Adrenal gland (tissue), 12 donors: ENCODE measurements around the gene AFP. TPM values are rescaled to one million over a fixed set of nuclear protein-coding genes. Genes with fewer than 3 reads are reported as not detected.

Experiments used
- DNase-seq, 7 donors: peaks; one replicate each; pipeline ENCODE4 v3.0.0-alpha.2; 2019 to 2020
- H3K27ac ChIP-seq, 5 donors: fragments of 200-600 bp; sonication (generic) in 4 of 5; 1 replicate in 3 of 5; 2 replicates in 2 of 5; pipeline versions ENCODE4 v1.5.1 to v1.8.0; 2016 to 2020; ENCODE audit warnings: mild to moderate bottlenecking in 1 of 5
- H3K27me3 ChIP-seq: fragments of 200-600 bp; 2 replicates; pipeline ENCODE4 v1.8.0; 2021
- H3K36me3 ChIP-seq, 2 donors: fragments of 200-600 bp; replicated peaks in 1 of 2; 1 replicate in 1 of 2; 2 replicates in 1 of 2; pipeline versions ENCODE4 v1.5.1 to v1.8.0; 2018 to 2022
- H3K4me1 ChIP-seq, 2 donors: fragments of 200-600 bp; replicated peaks in 1 of 2; 1 replicate in 1 of 2; 2 replicates in 1 of 2; pipeline versions ENCODE4 v1.5.1 to v1.8.0; 2018 to 2021
- H3K4me3 ChIP-seq, 4 donors: fragments of 200-600 bp; sonication (generic) in 3 of 4; one replicate each; pipeline ENCODE4 v1.5.1; 2016 to 2018
- H3K9me3 ChIP-seq, 3 donors: fragments of 200-600 bp; sonication (generic) in 1 of 3; replicated peaks in 1 of 3; 1 replicate in 2 of 3; 2 replicates in 1 of 3; pipeline versions ENCODE4 v1.5.1 to v1.8.0; 2016 to 2021
- CTCF ChIP-seq, 6 experiments: fragments of 450-650 bp in 4 of 6; fragments of 200-600 bp in 2 of 6; sonication (generic) in 1 of 6; IDR thresholded peaks; 1 replicate in 5 of 6; 2 replicates in 1 of 6; pipeline versions ENCODE4 v1.5.1 to v1.8.0; 2016 to 2021; ENCODE audit warnings: antibody characterized with exemption in 6 of 6, mild to moderate bottlenecking in 2 of 6, moderate library complexity in 1 of 6
- POLR2A ChIP-seq, 2 donors: fragments of 450-650 bp; IDR thresholded peaks; one replicate each; pipeline ENCODE4 v1.6.1; 2017; ENCODE audit warnings: antibody characterized with exemption in 2 of 2, mild to moderate bottlenecking in 2 of 2, moderate library complexity in 1 of 2
- WGBS, 4 donors: extraction: QIAGEN DNeasy Blood & Tissue Kit in 2 of 4; methylation state at CpG; one replicate each; pipeline versions ENCODE4 v1.1.5 to v1.1.7; 2013 to 2017; 5-methylcytosine and 5-hydroxymethylcytosine counted together
- intact Hi-C, 2 donors: fragments of 100-400 bp; cut with DNase I; formaldehyde crosslinking; loops; one replicate each; pipeline versions ENCODE4 v1.14.1 to v1.15.0; 2022 to 2023
- polyA plus RNA-seq, 3 donors: library from polyadenylated mRNA; stranded (reverse); fragments of 200-250 nt in 2 of 3; fragments of 350-450 nt in 1 of 3; fragmentation: Illumina TruSeq in 1 of 3; extraction: RNeasy Lipid Tissue Mini Kit (QIAGEN cat#74804) in 1 of 3; gene quantifications; one replicate each; pipeline ENCODE4 v1.2.3, GENCODE V29; 2013 to 2014
- total RNA-seq, 9 donors: library from RNA; depleted of rRNA in 4 of 9; stranded (reverse); fragments of >200 nt in 4 of 9; fragments of 120-200 nt in 1 of 9; fragmentation: NEBNext Ultra II Directional in 1 of 9; extraction: Animal tissue kit (Norgen Biotek cat#: 25700) in 1 of 9; gene quantifications; one replicate each; pipeline versions ENCODE4 v1.1.0 to v1.2.4, GENCODE V29; 2013 to 2023
- donor health status: healthy with polysubstance abuse.
- donor health status: Bipolar disorder and iron deficiency.
- donor health status: DM: yes; HTN: yes; CAD: no.
- donor health status: DM: no; HTN: no; CAD: no.
- donor health status: DM: no; HTN: no; CAD: no.
- donor health status: DM: yes; HTN: yes; CAD: no.

The AFP gene
- total and polyA plus RNA-seq, 12 donors, result 0.16 to 2.3 (median 1.0) TPM; not detected in 5

- no peak for DNase-seq
Observed at GRCh38 chr4:73454920-73455319, 18.9 kb downstream of the AFP start.

GRCh38 chr4:73456177-73457022, 20.4 kb downstream of the AFP start:
- no peaks in the 10 kb centered on the region for H3K9me3 ChIP-seq
- H3K4me1 ChIP-seq, result no peaks in the 10 kb centered on the region
- DNase-seq, result no peak
- WGBS, 4 donors, result 66 to 83% (median 71%) methylated on average over 5 of the region's 5 CpGs
- intact Hi-C loops, result no loop called here
- no peak overlapping the region for H3K4me3 ChIP-seq
- H3K27ac ChIP-seq, result no peak overlapping the region
- TF ChIP-seq CTCF (IDR thresholded peaks at IDR 0.05) (no peak), POLR2A (IDR thresholded peaks at IDR 0.05) (no peak)
- H3K27me3 ChIP-seq, result no peaks in the 10 kb centered on the region
- no peaks in the 10 kb centered on the region for H3K36me3 ChIP-seq

More at GRCh38 chr4:73454920-73455319, 18.9 kb downstream of the AFP start:
- Histone ChIP-seq H3K27me3 (peaks cover 1% of the 10 kb centered on the region), H3K27ac (no peak overlapping the region), H3K9me3 (no peaks in the 10 kb centered on the region), H3K4me1 (no peaks in the 10 kb centered on the region), H3K36me3 (no peaks in the 10 kb centered on the region), H3K4me3 (no peak overlapping the region)
- TF ChIP-seq POLR2A (IDR thresholded peaks at IDR 0.05) (no peak), CTCF (IDR thresholded peaks at IDR 0.05) (no peak)
- intact Hi-C loops, result no loop called here
- WGBS, 4 donors, result 71 to 83% (median 80%) methylated on average over 3 of the region's 3 CpGs

GRCh38 chr4:73458184-73459047, 22.4 kb downstream of the AFP start:
- intact Hi-C loops, result no loop called here
- DNase-seq, result no peak
- Histone ChIP-seq H3K27me3 (no peaks in the 10 kb centered on the region), H3K4me3 (no peak overlapping the region), H3K27ac (no peak overlapping the region), H3K9me3 (no peaks in the 10 kb centered on the region), H3K36me3 (no peaks in the 10 kb centered on the region), H3K4me1 (no peaks in the 10 kb centered on the region)
- WGBS, 4 donors, result 65 to 74% (median 72%) methylated on average over 4 of the region's 4 CpGs
- TF ChIP-seq POLR2A (IDR thresholded peaks at IDR 0.05) (no peak), CTCF (IDR thresholded peaks at IDR 0.05) (no peak)

- Histone ChIP-seq H3K9me3 (no peaks in the 10 kb centered on the region), H3K27me3 (no peaks in the 10 kb centered on the region), H3K4me1 (no peaks in the 10 kb centered on the region), H3K4me3 (no peak overlapping the region), H3K27ac (no peak overlapping the region), H3K36me3 (no peaks in the 10 kb centered on the region)
- TF ChIP-seq POLR2A (IDR thresholded peaks at IDR 0.05) (no peak), CTCF (IDR thresholded peaks at IDR 0.05) (no peak)
- intact Hi-C loops, result no loop called here
- WGBS, 4 donors, result 56 to 66% (median 63%) methylated on average over 3 of the region's 3 CpGs
- no peak for DNase-seq
Observed at GRCh38 chr4:73459048-73459421, 23.0 kb downstream of the AFP start.
